SH-SY5Y (cell line): ENCODE data around the gene STAB2.

Experiments
- GATA2 ChIP-seq: IDR thresholded peaks from 2 replicates; pipeline ENCODE4 v1.6.1; 2011; ENCODE audit warnings: mild to moderate bottlenecking, low read depth, low read length
- GATA3 ChIP-seq: IDR thresholded peaks from 2 replicates; pipeline ENCODE4 v1.6.1; 2011; ENCODE audit warnings: low read depth, mild to moderate bottlenecking, low read length, moderate library complexity

DNA sequence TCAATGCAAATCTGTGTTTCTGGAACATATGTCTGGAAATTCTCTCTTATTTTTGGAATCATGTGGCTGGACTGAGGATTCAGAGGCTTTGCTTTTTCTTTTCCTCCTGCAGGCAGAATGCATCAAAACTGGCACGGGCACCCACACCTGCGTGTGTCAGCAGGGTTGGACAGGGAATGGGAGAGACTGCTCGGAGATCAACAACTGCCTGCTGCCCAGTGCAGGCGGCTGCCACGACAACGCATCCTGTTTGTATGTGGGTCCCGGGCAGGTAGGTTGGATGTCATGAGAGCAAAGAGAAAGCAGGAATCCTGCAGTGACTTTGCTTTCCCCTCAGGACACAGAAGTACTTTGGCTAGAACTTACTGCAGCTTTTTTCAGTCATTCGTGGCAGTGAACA is 90.3 kb downstream of the STAB2 start:
- TF ChIP-seq GATA3 (no peak), GATA2 (no peak)
